ENCODE data around the gene AKT3.

Gene AKT3

GRCh38 chr1:243550276-243550675 is 299.8 kb downstream of the AKT3 start:
- TF ChIP-seq FOXP2 (optimal IDR thresholded peaks at IDR 0.05; ENCODE audit: borderline replicate concordance, extremely low read depth, extremely low read length, insufficient read depth) = no peak
- no peak for TF ChIP-seq POLR2AphosphoS5 (IDR thresholded peaks at IDR 0.05; ENCODE audit: low read depth, low read length)
- no peak for TF ChIP-seq TAF1 (IDR thresholded peaks at IDR 0.05; ENCODE audit: borderline replicate concordance, insufficient read depth, low read length)
- TF ChIP-seq REST (IDR thresholded peaks at IDR 0.05; ENCODE audit: insufficient read depth in 1 of 2, low read depth in 2 of 2, low read length in 2 of 2) = no peak
- no peak for TF ChIP-seq SIN3A (IDR thresholded peaks at IDR 0.05; ENCODE audit: borderline replicate concordance, insufficient read depth, low read length)

GRCh38 chr1:243549791-243550190 is 300.3 kb downstream of the AKT3 start:
- TF ChIP-seq TAF1 (IDR thresholded peaks at IDR 0.05; ENCODE audit: borderline replicate concordance, insufficient read depth, low read length) (no peak), REST (IDR thresholded peaks at IDR 0.05; ENCODE audit: insufficient read depth in 1 of 2, low read depth in 2 of 2, low read length in 2 of 2) (no peak), FOXP2 (optimal IDR thresholded peaks at IDR 0.05; ENCODE audit: borderline replicate concordance, extremely low read depth, extremely low read length, insufficient read depth) (no peak), POLR2AphosphoS5 (IDR thresholded peaks at IDR 0.05; ENCODE audit: low read depth, low read length) (no peak), SIN3A (IDR thresholded peaks at IDR 0.05; ENCODE audit: borderline replicate concordance, insufficient read depth, low read length) (no peak)

GRCh38 chr1:243549108-243549507 is 300.9 kb downstream of the AKT3 start:
- TF ChIP-seq POLR2AphosphoS5 (IDR thresholded peaks at IDR 0.05; ENCODE audit: low read depth, low read length) = no peak
- TF ChIP-seq FOXP2 (optimal IDR thresholded peaks at IDR 0.05; ENCODE audit: borderline replicate concordance, extremely low read depth, extremely low read length, insufficient read depth) = no peak
- no peak for TF ChIP-seq TAF1 (IDR thresholded peaks at IDR 0.05; ENCODE audit: borderline replicate concordance, insufficient read depth, low read length)
- no peak for TF ChIP-seq SIN3A (IDR thresholded peaks at IDR 0.05; ENCODE audit: borderline replicate concordance, insufficient read depth, low read length)
- TF ChIP-seq REST (IDR thresholded peaks at IDR 0.05; ENCODE audit: insufficient read depth in 1 of 2, low read depth in 2 of 2, low read length in 2 of 2) = no peak

GRCh38 chr1:243548516-243548915 is 301.5 kb downstream of the AKT3 start:
- TF ChIP-seq REST (IDR thresholded peaks at IDR 0.05; ENCODE audit: insufficient read depth in 1 of 2, low read depth in 2 of 2, low read length in 2 of 2) = no peak
- TF ChIP-seq FOXP2 (optimal IDR thresholded peaks at IDR 0.05; ENCODE audit: borderline replicate concordance, extremely low read depth, extremely low read length, insufficient read depth) = no peak
- TF ChIP-seq TAF1 (IDR thresholded peaks at IDR 0.05; ENCODE audit: borderline replicate concordance, insufficient read depth, low read length) = no peak
- no peak for TF ChIP-seq SIN3A (IDR thresholded peaks at IDR 0.05; ENCODE audit: borderline replicate concordance, insufficient read depth, low read length)
- no peak for TF ChIP-seq POLR2AphosphoS5 (IDR thresholded peaks at IDR 0.05; ENCODE audit: low read depth, low read length)

- no peak for TF ChIP-seq REST (IDR thresholded peaks at IDR 0.05; ENCODE audit: insufficient read depth in 1 of 2, low read depth in 2 of 2, low read length in 2 of 2)
- TF ChIP-seq SIN3A (IDR thresholded peaks at IDR 0.05; ENCODE audit: borderline replicate concordance, insufficient read depth, low read length) = no peak
- TF ChIP-seq TAF1 (IDR thresholded peaks at IDR 0.05; ENCODE audit: borderline replicate concordance, insufficient read depth, low read length) = no peak
- no peak for TF ChIP-seq FOXP2 (optimal IDR thresholded peaks at IDR 0.05; ENCODE audit: borderline replicate concordance, extremely low read depth, extremely low read length, insufficient read depth)
- TF ChIP-seq POLR2AphosphoS5 (IDR thresholded peaks at IDR 0.05; ENCODE audit: low read depth, low read length) = no peak
Observed at GRCh38 chr1:243547891-243548290, 302.2 kb downstream of the AKT3 start.
